SK-N-SH (cell line): Measurements from ENCODE around the gene ZNF768. TPM values are rescaled to one million over a fixed set of nuclear protein-coding genes. Genes with fewer than 3 reads are reported as not detected.

Experiments
- CTCF ChIA-PET: fragments of 300-600, 350-600 bp; formaldehyde crosslinking; extraction: SDS; loops from one replicate; lab custom pipeline; 2021; lab: Yijun Ruan, JAX
- POLR2A ChIA-PET: fragments of 350-600 bp; sonication (Branson Sonifier 250); formaldehyde crosslinking; extraction: SDS; loops from one replicate; lab custom pipeline; 2020; ENCODE audit warnings: antibody characterized with exemption, inconsistent platforms; lab: Yijun Ruan, JAX
- DNase-seq: peaks from one replicate; pipeline ENCODE4 v3.0.0; 2012
- H2AFZ ChIP-seq: fragments of 200-600 bp; sonication (generic); 2 replicates; pipeline ENCODE4 v1.8.1; 2016; ENCODE audit warnings: antibody characterized with exemption, mild to moderate bottlenecking, low read depth
- H3F3A ChIP-seq: fragments of 200-600 bp; sonication (generic); replicated peaks from 2 replicates; pipeline ENCODE3; 2016; ENCODE audit warnings: antibody characterized with exemption, mild to moderate bottlenecking; ENCODE audit not compliant: insufficient read depth
- H3K27ac ChIP-seq, 2 experiments: fragments of 200-500 bp in 1 of 2; fragments of 200-600 bp in 1 of 2; sonication (Bioruptor generic) in 1 of 2; sonication (generic), shearing (Covaris generic) in 1 of 2; 2 replicates each; pipeline versions ENCODE4 v1.5.1 to v1.6.1; 2014 to 2016; ENCODE audit warnings: low read depth in 2 of 2, inconsistent platforms in 1 of 2, low read length in 1 of 2, mild to moderate bottlenecking in 1 of 2, mixed read lengths in 1 of 2
- H3K27me3 ChIP-seq: fragments of 200-600 bp; sonication (generic), shearing (Covaris generic); 2 replicates; pipeline ENCODE4 v1.6.1; 2016; ENCODE audit warnings: mixed run types; ENCODE audit not compliant: insufficient read depth
- H3K36me3 ChIP-seq, 2 experiments: fragments of 200-500 bp in 1 of 2; fragments of 200-600 bp in 1 of 2; sonication (Bioruptor generic) in 1 of 2; sonication (generic) in 1 of 2; replicated peaks in 1 of 2; 2 replicates each; pipeline versions ENCODE3 to v1.5.1; 2014 to 2016; ENCODE audit warnings: low read length in 1 of 2, mild to moderate bottlenecking in 1 of 2; ENCODE audit not compliant: insufficient read depth in 2 of 2, control insufficient read depth in 1 of 2
- H3K4me1 ChIP-seq, 2 experiments: fragments of 200-500 bp in 1 of 2; fragments of 200-600 bp in 1 of 2; sonication (Bioruptor generic) in 1 of 2; sonication (generic), shearing (Covaris generic) in 1 of 2; 2 replicates each; pipeline versions ENCODE4 v1.5.1 to v1.6.1; 2014 to 2016; ENCODE audit warnings: low read depth in 1 of 2, low read length in 1 of 2, mixed run types in 1 of 2; ENCODE audit not compliant: insufficient read depth in 2 of 2, control insufficient read depth in 1 of 2
- H3K4me2 ChIP-seq: fragments of 200-600 bp; sonication (generic), shearing (Covaris generic); 2 replicates; pipeline ENCODE4 v1.6.1; 2017; ENCODE audit warnings: mixed run types
- H3K4me3 ChIP-seq, 2 experiments: fragments of 200-500 bp in 1 of 2; fragments of 200-600 bp in 1 of 2; sonication (Bioruptor generic) in 1 of 2; sonication (generic), shearing (Covaris generic) in 1 of 2; 2 replicates each; pipeline versions ENCODE4 v1.5.1 to v1.8.1; 2014 to 2016; ENCODE audit warnings: low read depth in 2 of 2, inconsistent platforms in 1 of 2, low read length in 1 of 2, mild to moderate bottlenecking in 1 of 2, mixed read lengths in 1 of 2, moderate library complexity in 1 of 2
- H3K79me2 ChIP-seq: fragments of 200-600 bp; sonication (generic); 2 replicates; pipeline ENCODE4 v1.8.1; 2017; ENCODE audit warnings: mild to moderate bottlenecking; ENCODE audit not compliant: insufficient read depth
- H3K9ac ChIP-seq: fragments of 200-600 bp; sonication (generic); 2 replicates; pipeline ENCODE4 v1.6.1; 2017; ENCODE audit warnings: mixed run types
- H3K9me2 ChIP-seq: fragments of 200-600 bp; sonication (generic); 2 replicates; pipeline ENCODE4 v1.6.1; 2017; ENCODE audit warnings: mixed run types
- H3K9me3 ChIP-seq: fragments of 200-600 bp; sonication (generic); 2 replicates; pipeline ENCODE4 v1.6.1; 2017; ENCODE audit warnings: mixed run types, mild to moderate bottlenecking, moderate library complexity
- H4K20me1 ChIP-seq: fragments of 200-600 bp; sonication (generic); 2 replicates; pipeline ENCODE4 v1.6.1; 2017; ENCODE audit warnings: mild to moderate bottlenecking, mixed run types; ENCODE audit not compliant: insufficient read depth
- FOSL2 ChIP-seq: IDR thresholded peaks from 2 replicates; pipeline ENCODE4 v1.4.0; 2012; ENCODE audit warnings: low read depth, mild to moderate bottlenecking, moderate library complexity, borderline replicate concordance
- FOXM1 ChIP-seq: IDR thresholded peaks from 2 replicates; pipeline ENCODE4 v1.4.0; 2012; ENCODE audit warnings: low read depth, mild to moderate bottlenecking
- GABPA ChIP-seq: IDR thresholded peaks from 2 replicates; pipeline ENCODE4 v1.4.0; 2012; ENCODE audit warnings: low read depth, mild to moderate bottlenecking
- MEF2A ChIP-seq: IDR thresholded peaks from 2 replicates; pipeline ENCODE4 v1.4.0; 2012; ENCODE audit warnings: low read depth, borderline replicate concordance
- MXI1 ChIP-seq: IDR thresholded peaks from 2 replicates; pipeline ENCODE4 v1.6.1; 2012; ENCODE audit warnings: mild to moderate bottlenecking, low read depth, low read length, improper control_type of control experiment
- NRF1 ChIP-seq: IDR thresholded peaks from 2 replicates; pipeline ENCODE4 v1.6.1; 2012; ENCODE audit warnings: low read depth, mild to moderate bottlenecking, low read length
- RAD21 ChIP-seq: IDR thresholded peaks from 2 replicates; pipeline ENCODE4 v1.6.1; 2012; ENCODE audit warnings: mild to moderate bottlenecking, low read length
- RCOR1 ChIP-seq: fragments of 150-350 bp; IDR thresholded peaks from 2 replicates; pipeline ENCODE4 v1.6.1; 2017; ENCODE audit warnings: antibody characterized with exemption, low read length
- RXRA ChIP-seq: IDR thresholded peaks from 2 replicates; pipeline ENCODE4 v1.4.0; 2012; ENCODE audit warnings: low read depth, mild to moderate bottlenecking, borderline replicate concordance
- SIN3A ChIP-seq: IDR thresholded peaks from 2 replicates; pipeline ENCODE4 v1.6.1; 2012; ENCODE audit warnings: low read depth, mild to moderate bottlenecking, low read length, moderate library complexity, borderline replicate concordance
- SMC3 ChIP-seq: IDR thresholded peaks from 2 replicates; pipeline ENCODE4 v1.6.1; 2012; ENCODE audit warnings: low read depth, low read length, improper control_type of control experiment
- TCF12 ChIP-seq: IDR thresholded peaks from 2 replicates; pipeline ENCODE4 v1.4.0; 2012
- YY1 ChIP-seq: IDR thresholded peaks from 2 replicates; pipeline ENCODE4 v1.4.0; 2012; ENCODE audit warnings: low read depth, mild to moderate bottlenecking
- WGBS: methylation state at CpG from one replicate; pipeline ENCODE4 v1.1.6; 2017; ENCODE audit warnings: low lambda C conversion rate; 5-methylcytosine and 5-hydroxymethylcytosine counted together
- polyA plus RNA-seq, 3 experiments: library from polyadenylated mRNA; depleted of rRNA; stranded (reverse); fragments of >200 nt; gene quantifications; 2 replicates each; pipeline ENCODE4 v1.2.3, GENCODE V29; 2012
- TF ChIP-seq, protein P1 (sequence below): fragments of 200-600 bp; sonication (generic); IDR thresholded peaks from 2 replicates; pipeline ENCODE4 v1.6.1; 2017; ENCODE audit warnings: antibody characterized with exemption, mild to moderate bottlenecking, moderate library complexity
- TF ChIP-seq, protein P2 (sequence below): IDR thresholded peaks from 2 replicates; pipeline ENCODE4; 2012

ZNF768 gene
- polyA plus RNA-seq, 1 of the 3 experiments (the other 2 are of a cell fraction) = 26.0 TPM

DNA sequence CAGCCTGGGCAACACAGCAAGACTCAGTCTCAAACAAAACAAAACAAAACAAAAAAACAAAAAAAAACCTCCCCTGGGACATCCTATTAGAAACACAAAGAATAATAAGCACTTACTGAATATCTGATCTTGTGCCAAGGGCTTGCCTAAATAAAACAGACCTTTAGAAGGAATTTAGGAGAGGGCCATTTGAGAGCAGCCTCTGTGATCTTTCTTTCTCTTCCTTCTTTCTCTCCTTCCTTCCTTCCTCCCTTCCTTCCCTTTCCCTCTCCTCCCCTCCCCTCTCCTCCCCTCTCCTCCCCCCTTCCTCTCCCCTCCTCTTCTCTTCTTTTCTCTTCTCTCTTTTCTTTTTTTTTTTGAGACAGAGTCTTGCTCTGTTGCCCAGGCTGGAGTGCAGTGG lies 41.5 kb downstream of the ZNF768 start:
- CTCF ChIA-PET = interaction anchor here (1.6 kb wide), 1 partner anchor 36 kb away, joined by 4 read pairs; no protein-coding TSS in a partner anchor
- H2AFZ ChIP-seq = no peak overlapping the region
- DNase-seq = no peak
- no peak overlapping the region for H3K4me2 ChIP-seq
- H3K79me2 ChIP-seq = no peaks in the 10 kb centered on the region
- H3K9me2 ChIP-seq = no peaks in the 10 kb centered on the region
- no peaks in the 10 kb centered on the region for H3K9me3 ChIP-seq
- no peak overlapping the region for H3K9ac ChIP-seq
- H3K4me1 ChIP-seq = no peaks in the 10 kb centered on the region
- no peak for TF ChIP-seq NRF1
- TF ChIP-seq RXRA = no peak
- no peak for TF ChIP-seq RAD21
- no peak for TF ChIP-seq SMC3
- no peak for TF ChIP-seq MXI1
- no peak for TF ChIP-seq FOXM1
- no peak for TF ChIP-seq SIN3A
- TF ChIP-seq RCOR1 = no peak
- TF ChIP-seq, protein P1, sequence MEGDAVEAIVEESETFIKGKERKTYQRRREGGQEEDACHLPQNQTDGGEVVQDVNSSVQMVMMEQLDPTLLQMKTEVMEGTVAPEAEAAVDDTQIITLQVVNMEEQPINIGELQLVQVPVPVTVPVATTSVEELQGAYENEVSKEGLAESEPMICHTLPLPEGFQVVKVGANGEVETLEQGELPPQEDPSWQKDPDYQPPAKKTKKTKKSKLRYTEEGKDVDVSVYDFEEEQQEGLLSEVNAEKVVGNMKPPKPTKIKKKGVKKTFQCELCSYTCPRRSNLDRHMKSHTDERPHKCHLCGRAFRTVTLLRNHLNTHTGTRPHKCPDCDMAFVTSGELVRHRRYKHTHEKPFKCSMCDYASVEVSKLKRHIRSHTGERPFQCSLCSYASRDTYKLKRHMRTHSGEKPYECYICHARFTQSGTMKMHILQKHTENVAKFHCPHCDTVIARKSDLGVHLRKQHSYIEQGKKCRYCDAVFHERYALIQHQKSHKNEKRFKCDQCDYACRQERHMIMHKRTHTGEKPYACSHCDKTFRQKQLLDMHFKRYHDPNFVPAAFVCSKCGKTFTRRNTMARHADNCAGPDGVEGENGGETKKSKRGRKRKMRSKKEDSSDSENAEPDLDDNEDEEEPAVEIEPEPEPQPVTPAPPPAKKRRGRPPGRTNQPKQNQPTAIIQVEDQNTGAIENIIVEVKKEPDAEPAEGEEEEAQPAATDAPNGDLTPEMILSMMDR = no peak
- TF ChIP-seq, protein P2, sequence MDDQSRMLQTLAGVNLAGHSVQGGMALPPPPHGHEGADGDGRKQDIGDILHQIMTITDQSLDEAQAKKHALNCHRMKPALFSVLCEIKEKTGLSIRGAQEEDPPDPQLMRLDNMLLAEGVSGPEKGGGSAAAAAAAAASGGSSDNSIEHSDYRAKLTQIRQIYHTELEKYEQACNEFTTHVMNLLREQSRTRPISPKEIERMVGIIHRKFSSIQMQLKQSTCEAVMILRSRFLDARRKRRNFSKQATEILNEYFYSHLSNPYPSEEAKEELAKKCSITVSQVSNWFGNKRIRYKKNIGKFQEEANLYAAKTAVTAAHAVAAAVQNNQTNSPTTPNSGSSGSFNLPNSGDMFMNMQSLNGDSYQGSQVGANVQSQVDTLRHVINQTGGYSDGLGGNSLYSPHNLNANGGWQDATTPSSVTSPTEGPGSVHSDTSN = no peak
- no peak for TF ChIP-seq FOSL2
- TF ChIP-seq MEF2A = no peak
- TF ChIP-seq YY1 = no peak
- no peak for TF ChIP-seq GABPA
- TF ChIP-seq TCF12 = no peak
- peaks cover 9% of the 10 kb centered on the region; the same call in 1 of the 2 replicates for H3K27me3 ChIP-seq
- no peak overlapping the region for H3K4me3 ChIP-seq
- H3K36me3 ChIP-seq = no peaks in the 10 kb centered on the region
- POLR2A ChIA-PET = no interaction called here
- no peaks in the 10 kb centered on the region for H3F3A ChIP-seq
- no peak overlapping the region for H3K27ac ChIP-seq
- H4K20me1 ChIP-seq = no peaks in the 10 kb centered on the region

DNA sequence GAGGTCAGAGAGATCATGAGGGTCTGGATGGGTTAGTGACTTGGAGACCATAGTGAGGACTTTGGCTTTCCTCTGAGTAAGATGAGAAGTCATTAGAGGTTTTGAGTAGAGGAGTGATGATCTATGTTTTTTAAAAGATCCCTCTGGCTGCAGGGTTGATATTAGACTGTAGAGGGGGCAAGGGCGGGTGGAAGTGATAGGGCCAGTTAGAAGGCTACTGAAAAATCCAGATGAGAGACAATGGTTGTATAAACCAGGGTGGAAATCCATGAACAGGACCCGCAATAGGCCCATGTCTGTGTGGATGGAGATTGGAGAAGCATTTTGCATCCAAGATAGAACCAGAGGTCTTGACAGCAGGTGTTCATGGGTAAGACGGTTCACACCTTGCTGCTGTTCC lies 44.0 kb downstream of the ZNF768 start:
- Histone ChIP-seq H3K9me2 (no peaks in the 10 kb centered on the region), H3K27ac (no peak overlapping the region), H3K9me3 (no peaks in the 10 kb centered on the region), H3K4me3 (no peak overlapping the region), H3K36me3 (no peaks in the 10 kb centered on the region), H3K27me3 (peaks cover 10% of the 10 kb centered on the region), H3K9ac (no peak overlapping the region), H4K20me1 (no peaks in the 10 kb centered on the region), H3F3A (no peaks in the 10 kb centered on the region), H3K4me1 (no peaks in the 10 kb centered on the region), H3K4me2 (no peak overlapping the region), H2AFZ (no peak overlapping the region), H3K79me2 (no peaks in the 10 kb centered on the region)
- 65% methylated on average over 3 of the region's 3 CpGs for WGBS
- CTCF ChIA-PET = interaction anchor here (1.0 to 1.8 kb wide), 2 partner anchors 13 to 38 kb away, joined by 3 to 4 read pairs; no protein-coding TSS in a partner anchor
- DNase-seq = no peak
- POLR2A ChIA-PET = no interaction called here
- no peak for TF ChIP-seq FOXM1
- TF ChIP-seq, protein P1 = peak; percentile 37
